Activated T-helper 1 cell treated with anti-CD3 and anti-CD28 coated beads, Interleukin-12 subunit alpha, Interleukin-12 subunit beta, Interleukin-2, Interleukin-4 antibody, amounts not matched to agents 30 ng/mL and 10 ng/mL and 1 ng/mL, durations not matched to agents 14 hours and 24 hours and 36 hours (primary cell): ENCODE measurements around the gene SENP8. TPM values are rescaled to one million over a fixed set of nuclear protein-coding genes. Genes with fewer than 3 reads are reported as not detected.
"Not testable (repeated sequence)": the region's sequence is repeated elsewhere in the genome, so short reads cannot be mapped to it uniquely, and the experiment has no call there.

ENCODE experiments used
- DNase-seq: peaks from one replicate; pipeline ENCODE4 v3.0.0; 2021; ENCODE audit warnings: low spot score
- H3K27ac Mint-ChIP-seq: one replicate; pipeline ENCODE4 v1.8.0; 2021; ENCODE audit warnings: mild to moderate bottlenecking, mixed read lengths
- H3K27me3 Mint-ChIP-seq: one replicate; pipeline ENCODE4 v1.8.0; 2022; ENCODE audit warnings: mild to moderate bottlenecking, moderate library complexity, mixed read lengths; ENCODE audit not compliant: insufficient read depth
- H3K36me3 Mint-ChIP-seq: one replicate; pipeline ENCODE4 v1.8.0; 2021; ENCODE audit warnings: low read depth, mixed read lengths
- H3K4me1 Mint-ChIP-seq: one replicate; pipeline ENCODE4 v1.8.0; 2021; ENCODE audit warnings: low read depth, mixed read lengths
- H3K4me3 Mint-ChIP-seq: one replicate; pipeline ENCODE4 v1.8.0; 2021; ENCODE audit warnings: mild to moderate bottlenecking, moderate library complexity, mixed read lengths
- H3K9me3 Mint-ChIP-seq: one replicate; pipeline ENCODE4 v1.8.0; 2021; ENCODE audit warnings: mixed read lengths
- intact Hi-C: fragments of 100-400 bp; cut with micrococcal nuclease; formaldehyde crosslinking; loops from one replicate; pipeline ENCODE4 v1.15.1; 2024
- total RNA-seq: library from RNA; stranded (reverse); gene quantifications from 2 replicates; pipeline ENCODE4 v1.2.3, GENCODE V29; 2022

SENP8 gene
- 1.5 and 1.8 TPM in 2 replicates for total RNA-seq

- H3K4me1 Mint-ChIP-seq, result peaks cover 23% of the 10 kb centered on the region
- H3K36me3 Mint-ChIP-seq, result no peaks in the 10 kb centered on the region
- H3K4me3 Mint-ChIP-seq, result peak within 1 kb of the TSS; percentile 93
- no peaks in the 10 kb centered on the region for H3K9me3 Mint-ChIP-seq
- H3K27ac Mint-ChIP-seq, result peak within 1 kb of the TSS; percentile 95
- DNase-seq, result peak; percentile 95
- intact Hi-C loops, result loop anchor here (1.0 to 2.0 kb wide), 8 partner anchors 23 to 667 kb away; partner anchors contain the start of genes CELF6, HEXA and PARP6
- peaks cover 16% of the 10 kb centered on the region for H3K27me3 Mint-ChIP-seq
Measured at GRCh38 chr15:72118017-72118978, at the start of gene SENP8, which contains the start of gene MYO9A. TSS of gene SENP8 (plus strand) at chr15:72118403. CDS start at chr15:72139624, 21,221 bp downstream. TSS of gene MYO9A (minus strand) at chr15:72118150. CDS start at chr15:72046563, 71,587 bp downstream.

DNA sequence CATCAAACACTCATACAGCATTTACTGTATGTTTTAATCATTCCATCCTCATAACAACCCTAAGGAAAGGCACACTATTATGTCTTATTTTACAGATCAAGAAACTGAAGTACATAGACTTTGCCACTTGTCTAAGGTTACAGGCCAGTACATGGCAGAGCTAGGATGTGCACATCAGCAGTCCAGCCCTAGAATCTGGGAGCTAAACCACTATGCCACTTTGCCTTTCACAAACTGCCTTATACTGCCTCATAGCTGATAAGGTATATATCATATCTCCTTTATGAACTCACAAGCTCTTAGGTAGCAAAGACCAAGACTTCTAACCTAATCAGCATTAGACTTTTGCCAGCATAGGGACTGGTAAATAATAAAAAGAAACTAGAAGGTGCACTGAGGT lies 49.3 kb upstream of the SENP8 start:
- Mint-ChIP-seq H3K9me3 (no peaks in the 10 kb centered on the region), H3K27ac (no peak overlapping the region), H3K4me3 (no peak overlapping the region), H3K4me1 (no peaks in the 10 kb centered on the region), H3K27me3 (peaks cover 3% of the 10 kb centered on the region), H3K36me3 (no peaks in the 10 kb centered on the region)
- DNase-seq, result no peak
- intact Hi-C loops, result no loop called here

GRCh38 chr15:72070817-72071447 lies 47.3 kb upstream of the SENP8 start:
- no peaks in the 10 kb centered on the region for H3K4me1 Mint-ChIP-seq
- no peaks in the 10 kb centered on the region for H3K36me3 Mint-ChIP-seq
- intact Hi-C loops, result no loop called here
- no peak overlapping the region for H3K27ac Mint-ChIP-seq
- H3K4me3 Mint-ChIP-seq, result no peak overlapping the region
- H3K27me3 Mint-ChIP-seq, result peaks cover 4% of the 10 kb centered on the region
- H3K9me3 Mint-ChIP-seq, result no peaks in the 10 kb centered on the region
- no peak for DNase-seq

DNA sequence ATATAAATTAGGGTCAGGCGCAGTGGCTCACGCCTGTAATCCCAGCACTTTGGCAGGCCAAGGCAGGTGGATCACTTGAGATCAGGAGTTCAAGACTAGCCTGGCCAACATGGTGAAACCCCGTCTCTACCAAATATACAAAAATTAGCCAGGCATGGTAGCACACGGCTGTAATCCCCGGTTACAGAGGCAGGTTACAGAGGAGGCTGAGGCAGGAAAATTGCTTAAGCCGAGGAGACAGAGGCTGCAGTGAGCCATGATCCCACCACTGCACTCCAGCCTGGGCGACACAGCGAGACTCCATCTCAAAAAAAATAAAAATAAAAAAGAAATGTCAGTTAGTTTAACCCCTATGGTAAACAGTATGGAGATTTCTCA lies 46.8 kb upstream of the SENP8 start:
- DNase-seq, H3K36me3 Mint-ChIP-seq, H3K27me3 Mint-ChIP-seq, H3K4me3 Mint-ChIP-seq, H3K27ac Mint-ChIP-seq, H3K9me3 Mint-ChIP-seq, intact Hi-C loops, H3K4me1 Mint-ChIP-seq: not testable (repeated sequence)

- intact Hi-C loops, result no loop called here
- Mint-ChIP-seq H3K9me3 (no peaks in the 10 kb centered on the region), H3K27ac (no peak overlapping the region), H3K4me1 (no peaks in the 10 kb centered on the region), H3K4me3 (no peak overlapping the region), H3K27me3 (peaks cover 6% of the 10 kb centered on the region), H3K36me3 (no peaks in the 10 kb centered on the region)
- no peak for DNase-seq
Measured at GRCh38 chr15:72074335-72075060, 43.7 kb upstream of the SENP8 start.

DNA sequence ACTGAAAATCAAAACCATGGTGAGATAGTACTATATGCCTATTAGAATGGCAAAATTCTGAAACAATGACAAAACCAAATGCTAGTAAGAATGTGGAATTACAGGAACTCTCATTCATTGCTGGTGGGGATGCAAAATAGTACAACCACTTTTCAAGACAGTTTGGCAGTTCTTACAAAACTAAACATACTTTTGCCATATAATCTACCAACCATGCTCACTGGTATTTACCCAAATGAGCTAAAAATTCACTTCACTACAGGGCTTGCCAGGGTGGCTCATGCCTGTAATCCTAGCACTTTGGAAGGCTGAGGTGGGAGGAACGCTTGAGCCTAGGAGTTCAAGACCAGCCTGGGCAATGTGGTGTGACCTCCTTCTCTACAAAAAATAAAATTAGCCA lies 40.3 kb upstream of the SENP8 start:
- no peaks in the 10 kb centered on the region for H3K9me3 Mint-ChIP-seq
- H3K4me1 Mint-ChIP-seq, result no peaks in the 10 kb centered on the region
- H3K36me3 Mint-ChIP-seq, result no peaks in the 10 kb centered on the region
- H3K27ac Mint-ChIP-seq, result no peak overlapping the region
- no peak for DNase-seq
- no peak overlapping the region for H3K4me3 Mint-ChIP-seq
- H3K27me3 Mint-ChIP-seq, result peaks cover 3% of the 10 kb centered on the region
- intact Hi-C loops, result no loop called here

DNA sequence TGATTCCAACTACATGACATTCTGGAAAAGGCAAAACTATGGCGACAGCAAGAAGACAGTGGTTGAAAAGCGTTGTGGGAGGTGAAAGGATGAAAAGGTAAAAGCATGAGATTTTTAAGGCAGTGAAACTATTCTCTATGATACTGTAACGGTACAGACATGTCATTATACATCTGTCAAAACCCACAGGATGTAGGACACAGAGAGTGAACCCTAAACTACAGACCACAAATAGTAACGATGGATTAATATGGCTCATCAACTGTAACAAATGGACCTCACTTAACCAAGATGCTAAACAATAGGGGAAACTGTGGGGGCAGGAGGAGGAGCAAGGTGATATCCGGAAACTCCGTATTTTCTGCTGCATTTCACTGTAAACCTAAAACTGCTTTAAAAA lies 39.3 kb upstream of the SENP8 start:
- intact Hi-C loops, result no loop called here
- Mint-ChIP-seq H3K36me3 (no peaks in the 10 kb centered on the region), H3K9me3 (peaks cover 6% of the 10 kb centered on the region), H3K27me3 (peaks cover 8% of the 10 kb centered on the region), H3K4me3 (no peak overlapping the region), H3K27ac (no peak overlapping the region), H3K4me1 (no peaks in the 10 kb centered on the region)
- DNase-seq, result no peak

DNA sequence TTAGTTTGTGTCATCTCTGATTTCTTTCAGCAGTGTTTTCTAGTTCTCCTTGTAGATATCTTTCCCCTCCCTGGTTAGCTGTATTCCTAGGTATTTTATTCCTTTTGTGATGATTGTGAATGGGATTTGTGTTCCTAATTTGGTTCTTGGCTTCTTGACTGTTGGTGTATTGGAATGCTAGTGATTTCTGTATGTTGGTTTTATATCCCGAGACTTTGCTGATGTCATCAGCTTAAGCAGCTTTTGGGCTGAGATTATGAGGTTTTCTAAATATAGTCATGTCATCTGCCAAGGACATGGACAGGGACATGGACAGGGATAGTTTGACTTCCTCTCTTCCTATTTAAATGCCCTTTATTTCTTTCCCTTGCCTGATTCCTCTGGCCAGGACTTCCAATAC lies 36.0 kb upstream of the SENP8 start:
- no peaks in the 10 kb centered on the region for H3K36me3 Mint-ChIP-seq
- H3K27me3 Mint-ChIP-seq, result peaks cover 6% of the 10 kb centered on the region
- H3K9me3 Mint-ChIP-seq, result peaks cover 10% of the 10 kb centered on the region
- no peak for DNase-seq
- intact Hi-C loops, result no loop called here
- no peak overlapping the region for H3K27ac Mint-ChIP-seq
- H3K4me1 Mint-ChIP-seq, result no peaks in the 10 kb centered on the region
- H3K4me3 Mint-ChIP-seq, result no peak overlapping the region

DNA sequence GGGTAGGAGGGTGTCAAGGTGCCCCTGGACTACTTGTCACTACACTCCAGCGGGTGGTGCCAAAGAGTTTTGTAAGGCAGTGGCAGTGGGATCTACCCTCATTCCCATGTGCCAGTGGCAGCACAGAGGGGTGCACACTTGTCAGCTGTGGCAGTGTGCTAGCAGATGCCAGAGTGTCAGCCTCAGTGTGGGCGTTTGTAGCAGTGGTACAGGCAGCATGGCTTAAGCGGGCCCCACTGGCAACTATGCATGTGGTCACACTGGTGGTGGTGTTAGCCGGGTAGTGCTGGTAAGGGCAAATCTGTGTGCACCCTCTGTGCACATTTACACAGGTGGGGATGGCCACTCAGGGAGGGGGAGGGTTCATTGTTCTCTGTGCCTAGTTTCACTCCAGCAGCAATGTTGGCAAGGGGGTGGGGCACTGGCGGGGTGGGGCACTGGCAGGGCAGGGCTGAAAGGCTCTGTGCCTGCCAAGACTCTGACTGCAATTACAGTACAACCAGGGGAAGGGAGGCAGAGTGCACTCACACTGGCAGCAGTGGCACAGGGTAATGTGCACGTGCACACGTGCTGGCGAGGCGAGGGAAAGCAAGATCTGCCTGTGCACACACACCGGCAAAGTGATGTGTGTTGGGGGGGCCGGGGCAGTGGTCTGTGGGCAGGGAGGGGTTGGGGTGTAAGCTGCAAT lies 32.0 kb upstream of the SENP8 start:
- H3K9me3 Mint-ChIP-seq, result peaks cover 10% of the 10 kb centered on the region
- peaks cover 6% of the 10 kb centered on the region for H3K27me3 Mint-ChIP-seq
- no peaks in the 10 kb centered on the region for H3K4me1 Mint-ChIP-seq
- DNase-seq, result no peak
- intact Hi-C loops, result no loop called here
- no peak overlapping the region for H3K27ac Mint-ChIP-seq
- H3K4me3 Mint-ChIP-seq, result no peak overlapping the region
- H3K36me3 Mint-ChIP-seq, result no peaks in the 10 kb centered on the region

DNA sequence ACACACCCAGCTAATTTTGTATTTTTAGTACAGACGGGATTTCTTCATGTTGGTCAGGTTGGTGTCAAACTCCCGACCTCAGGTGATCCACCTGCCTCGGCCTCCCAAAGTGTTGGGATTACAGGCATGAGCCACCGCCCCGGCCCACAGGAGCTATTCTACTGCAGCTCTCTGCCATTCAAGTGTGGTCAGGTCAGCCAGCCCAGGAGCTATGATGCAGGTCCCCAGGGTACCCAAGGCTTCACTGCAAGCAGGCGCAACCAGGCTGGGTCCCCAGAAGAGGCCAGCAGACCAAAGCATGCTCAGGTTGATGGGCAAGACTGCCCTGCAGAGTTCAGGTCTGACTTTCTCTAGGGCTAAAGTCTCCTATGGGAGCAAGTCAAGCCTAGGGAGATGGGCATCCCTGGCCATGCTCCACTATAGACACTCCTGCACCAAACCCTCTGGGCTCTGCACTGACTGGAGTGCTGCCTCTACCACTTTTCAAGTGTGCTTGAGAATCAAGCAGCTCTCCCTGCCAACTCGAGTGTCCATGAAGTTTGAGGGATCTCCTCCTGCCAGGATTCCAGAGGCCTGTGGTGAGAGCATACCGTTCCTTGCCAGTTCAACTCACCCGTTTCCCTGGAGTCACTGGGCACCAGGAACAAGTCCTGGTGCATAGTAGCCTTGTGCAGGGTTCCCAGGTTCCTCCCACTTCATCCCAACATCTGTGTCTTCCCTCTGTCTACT lies 31.1 kb upstream of the SENP8 start:
- intact Hi-C loops, result no loop called here
- H3K36me3 Mint-ChIP-seq, result no peaks in the 10 kb centered on the region
- H3K9me3 Mint-ChIP-seq, result peaks cover 10% of the 10 kb centered on the region
- no peaks in the 10 kb centered on the region for H3K4me1 Mint-ChIP-seq
- DNase-seq, result no peak
- H3K27me3 Mint-ChIP-seq, result peaks cover 6% of the 10 kb centered on the region
- no peak overlapping the region for H3K4me3 Mint-ChIP-seq
- no peak overlapping the region for H3K27ac Mint-ChIP-seq

DNA sequence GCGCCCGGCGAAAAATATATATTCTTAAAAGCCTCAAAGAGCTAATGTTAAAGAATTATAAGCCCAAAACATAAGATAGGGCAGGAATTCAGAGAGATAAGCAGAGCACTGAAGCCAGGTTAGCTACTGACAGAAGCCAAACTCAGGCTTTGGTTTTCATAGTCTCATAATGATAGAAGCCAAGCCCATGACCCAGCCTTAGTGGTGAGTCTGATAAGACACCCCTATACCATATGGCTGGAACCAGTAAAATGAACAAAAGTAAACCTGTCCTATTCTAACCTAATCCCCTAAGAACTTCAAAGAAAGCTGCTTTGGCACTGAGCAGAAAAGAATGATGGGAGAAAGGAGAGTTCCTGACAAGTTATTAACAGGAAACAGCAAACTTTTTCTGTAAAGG lies 26.2 kb upstream of the SENP8 start:
- H3K27ac Mint-ChIP-seq, result no peak overlapping the region
- H3K9me3 Mint-ChIP-seq, result no peaks in the 10 kb centered on the region
- no peak overlapping the region for H3K4me3 Mint-ChIP-seq
- no peak for DNase-seq
- H3K4me1 Mint-ChIP-seq, result no peaks in the 10 kb centered on the region
- H3K27me3 Mint-ChIP-seq, result no peaks in the 10 kb centered on the region
- no peaks in the 10 kb centered on the region for H3K36me3 Mint-ChIP-seq
- intact Hi-C loops, result no loop called here

GRCh38 chr15:72092691-72093090 lies 25.5 kb upstream of the SENP8 start:
- Mint-ChIP-seq H3K27me3 (no peaks in the 10 kb centered on the region), H3K9me3 (no peaks in the 10 kb centered on the region), H3K4me1 (no peaks in the 10 kb centered on the region), H3K36me3 (no peaks in the 10 kb centered on the region), H3K4me3 (no peak overlapping the region), H3K27ac (no peak overlapping the region)
- no peak for DNase-seq
- intact Hi-C loops, result no loop called here
